SK-N-SH (cell line): Measurements from ENCODE around the gene GRM8. TPM values are rescaled to one million over a fixed set of nuclear protein-coding genes. Genes with fewer than 3 reads are reported as not detected.

Experiments
- CTCF ChIA-PET: fragments of 300-600, 350-600 bp; formaldehyde crosslinking; extraction: SDS; loops from one replicate; lab custom pipeline; 2021; lab: Yijun Ruan, JAX
- POLR2A ChIA-PET: fragments of 350-600 bp; sonication (Branson Sonifier 250); formaldehyde crosslinking; extraction: SDS; loops from one replicate; lab custom pipeline; 2020; ENCODE audit warnings: antibody characterized with exemption, inconsistent platforms; lab: Yijun Ruan, JAX
- DNase-seq: peaks from one replicate; pipeline ENCODE4 v3.0.0; 2012
- H2AFZ ChIP-seq: fragments of 200-600 bp; sonication (generic); 2 replicates; pipeline ENCODE4 v1.8.1; 2016; ENCODE audit warnings: antibody characterized with exemption, mild to moderate bottlenecking, low read depth
- H3F3A ChIP-seq: fragments of 200-600 bp; sonication (generic); replicated peaks from 2 replicates; pipeline ENCODE3; 2016; ENCODE audit warnings: antibody characterized with exemption, mild to moderate bottlenecking; ENCODE audit not compliant: insufficient read depth
- H3K27ac ChIP-seq, 2 experiments: fragments of 200-500 bp in 1 of 2; fragments of 200-600 bp in 1 of 2; sonication (Bioruptor generic) in 1 of 2; sonication (generic), shearing (Covaris generic) in 1 of 2; 2 replicates each; pipeline versions ENCODE4 v1.5.1 to v1.6.1; 2014 to 2016; ENCODE audit warnings: low read depth in 2 of 2, inconsistent platforms in 1 of 2, low read length in 1 of 2, mild to moderate bottlenecking in 1 of 2, mixed read lengths in 1 of 2
- H3K27me3 ChIP-seq: fragments of 200-600 bp; sonication (generic), shearing (Covaris generic); 2 replicates; pipeline ENCODE4 v1.6.1; 2016; ENCODE audit warnings: mixed run types; ENCODE audit not compliant: insufficient read depth
- H3K36me3 ChIP-seq, 2 experiments: fragments of 200-500 bp in 1 of 2; fragments of 200-600 bp in 1 of 2; sonication (Bioruptor generic) in 1 of 2; sonication (generic) in 1 of 2; replicated peaks in 1 of 2; 2 replicates each; pipeline versions ENCODE3 to v1.5.1; 2014 to 2016; ENCODE audit warnings: low read length in 1 of 2, mild to moderate bottlenecking in 1 of 2; ENCODE audit not compliant: insufficient read depth in 2 of 2, control insufficient read depth in 1 of 2
- H3K4me1 ChIP-seq, 2 experiments: fragments of 200-500 bp in 1 of 2; fragments of 200-600 bp in 1 of 2; sonication (Bioruptor generic) in 1 of 2; sonication (generic), shearing (Covaris generic) in 1 of 2; 2 replicates each; pipeline versions ENCODE4 v1.5.1 to v1.6.1; 2014 to 2016; ENCODE audit warnings: low read depth in 1 of 2, low read length in 1 of 2, mixed run types in 1 of 2; ENCODE audit not compliant: insufficient read depth in 2 of 2, control insufficient read depth in 1 of 2
- H3K4me2 ChIP-seq: fragments of 200-600 bp; sonication (generic), shearing (Covaris generic); 2 replicates; pipeline ENCODE4 v1.6.1; 2017; ENCODE audit warnings: mixed run types
- H3K4me3 ChIP-seq, 2 experiments: fragments of 200-500 bp in 1 of 2; fragments of 200-600 bp in 1 of 2; sonication (Bioruptor generic) in 1 of 2; sonication (generic), shearing (Covaris generic) in 1 of 2; 2 replicates each; pipeline versions ENCODE4 v1.5.1 to v1.8.1; 2014 to 2016; ENCODE audit warnings: low read depth in 2 of 2, inconsistent platforms in 1 of 2, low read length in 1 of 2, mild to moderate bottlenecking in 1 of 2, mixed read lengths in 1 of 2, moderate library complexity in 1 of 2
- H3K79me2 ChIP-seq: fragments of 200-600 bp; sonication (generic); 2 replicates; pipeline ENCODE4 v1.8.1; 2017; ENCODE audit warnings: mild to moderate bottlenecking; ENCODE audit not compliant: insufficient read depth
- H3K9ac ChIP-seq: fragments of 200-600 bp; sonication (generic); 2 replicates; pipeline ENCODE4 v1.6.1; 2017; ENCODE audit warnings: mixed run types
- H3K9me2 ChIP-seq: fragments of 200-600 bp; sonication (generic); 2 replicates; pipeline ENCODE4 v1.6.1; 2017; ENCODE audit warnings: mixed run types
- H3K9me3 ChIP-seq: fragments of 200-600 bp; sonication (generic); 2 replicates; pipeline ENCODE4 v1.6.1; 2017; ENCODE audit warnings: mixed run types, mild to moderate bottlenecking, moderate library complexity
- H4K20me1 ChIP-seq: fragments of 200-600 bp; sonication (generic); 2 replicates; pipeline ENCODE4 v1.6.1; 2017; ENCODE audit warnings: mild to moderate bottlenecking, mixed run types; ENCODE audit not compliant: insufficient read depth
- CHD2 ChIP-seq: fragments of 150-350 bp; IDR thresholded peaks from 2 replicates; pipeline ENCODE4 v1.6.1; 2018; ENCODE audit warnings: low read length; ENCODE audit not compliant: partially characterized antibody
- CTCF ChIP-seq: fragments of 200-600 bp; sonication (generic); IDR thresholded peaks from 2 replicates; pipeline ENCODE4 v1.6.1; 2017; ENCODE audit warnings: antibody characterized with exemption, mild to moderate bottlenecking, moderate library complexity
- ELF1 ChIP-seq: IDR thresholded peaks from 2 replicates; pipeline ENCODE4 v1.4.0; 2012
- EP300 ChIP-seq, 2 experiments: IDR thresholded peaks; 2 replicates each; pipeline versions ENCODE4 v1.4.0 to v1.6.1; 2012; ENCODE audit warnings: borderline replicate concordance in 1 of 2, low read depth in 1 of 2, low read length in 1 of 2
- EZH2phosphoT487 ChIP-seq: fragments of 200-600 bp; sonication (generic); IDR thresholded peaks from 2 replicates; pipeline ENCODE4 v1.6.1; 2017; ENCODE audit warnings: low read depth, mixed run types, mild to moderate bottlenecking, antibody characterized with exemption, moderate library complexity, borderline replicate concordance
- GABPA ChIP-seq: IDR thresholded peaks from 2 replicates; pipeline ENCODE4 v1.4.0; 2012; ENCODE audit warnings: low read depth, mild to moderate bottlenecking
- JUND ChIP-seq: IDR thresholded peaks from 2 replicates; pipeline ENCODE4 v1.4.0; 2012
- MAX ChIP-seq: IDR thresholded peaks from 2 replicates; pipeline ENCODE4 v1.4.0; 2012; ENCODE audit warnings: low read depth
- MEF2A ChIP-seq: IDR thresholded peaks from 2 replicates; pipeline ENCODE4 v1.4.0; 2012; ENCODE audit warnings: low read depth, borderline replicate concordance
- MXI1 ChIP-seq: IDR thresholded peaks from 2 replicates; pipeline ENCODE4 v1.6.1; 2012; ENCODE audit warnings: mild to moderate bottlenecking, low read depth, low read length, improper control_type of control experiment
- RCOR1 ChIP-seq: fragments of 150-350 bp; IDR thresholded peaks from 2 replicates; pipeline ENCODE4 v1.6.1; 2017; ENCODE audit warnings: antibody characterized with exemption, low read length
- REST ChIP-seq: IDR thresholded peaks from 2 replicates; pipeline ENCODE4 v1.6.1; 2012; ENCODE audit warnings: mild to moderate bottlenecking, low read depth, low read length, moderate library complexity
- SIN3A ChIP-seq: IDR thresholded peaks from 2 replicates; pipeline ENCODE4 v1.6.1; 2012; ENCODE audit warnings: low read depth, mild to moderate bottlenecking, low read length, moderate library complexity, borderline replicate concordance
- SMC3 ChIP-seq: IDR thresholded peaks from 2 replicates; pipeline ENCODE4 v1.6.1; 2012; ENCODE audit warnings: low read depth, low read length, improper control_type of control experiment
- TEAD4 ChIP-seq: IDR thresholded peaks from 2 replicates; pipeline ENCODE4 v1.4.0; 2012; ENCODE audit warnings: mild to moderate bottlenecking, borderline replicate concordance; ENCODE audit not compliant: insufficient read depth
- USF1 ChIP-seq: IDR thresholded peaks from 2 replicates; pipeline ENCODE4 v1.4.0; 2012; ENCODE audit warnings: low read depth, borderline replicate concordance
- USF2 ChIP-seq: fragments of 150-350 bp; IDR thresholded peaks from 2 replicates; pipeline ENCODE4 v1.6.1; 2017; ENCODE audit warnings: antibody characterized with exemption, low read length, low read depth, borderline replicate concordance
- WGBS: methylation state at CpG from one replicate; pipeline ENCODE4 v1.1.6; 2017; ENCODE audit warnings: low lambda C conversion rate; 5-methylcytosine and 5-hydroxymethylcytosine counted together
- polyA plus RNA-seq, 3 experiments: library from polyadenylated mRNA; depleted of rRNA; stranded (reverse); fragments of >200 nt; gene quantifications; 2 replicates each; pipeline ENCODE4 v1.2.3, GENCODE V29; 2012

The GRM8 gene
- polyA plus RNA-seq, 1 of the 3 experiments (the other 2 are of a cell fraction) = 0.10 TPM

- TF ChIP-seq CHD2 (no peak), GABPA (no peak), USF2 (no peak), RCOR1 (no peak), CTCF (no peak), MAX (no peak), EP300 (IDR thresholded peaks at IDR 0.05; ENCODE audit: borderline replicate concordance in 1 of 2, low read depth in 1 of 2, low read length in 1 of 2) (no peak), MEF2A (no peak), JUND (no peak), USF1 (no peak), ELF1 (no peak), MXI1 (no peak), SMC3 (no peak)
- no peaks in the 10 kb centered on the region for H3K9me3 ChIP-seq
- no peak overlapping the region for H2AFZ ChIP-seq
- CTCF ChIA-PET = interaction anchor here (0.7 to 1.7 kb wide), 5 partner anchors 29 to 414 kb away, joined by 3 to 6 read pairs (median 3); no protein-coding TSS in a partner anchor
- H3K27me3 ChIP-seq = no peaks in the 10 kb centered on the region
- no peak overlapping the region for H3K4me3 ChIP-seq
- no peaks in the 10 kb centered on the region for H3K36me3 ChIP-seq
- H3K79me2 ChIP-seq = no peaks in the 10 kb centered on the region
- H3F3A ChIP-seq = no peaks in the 10 kb centered on the region
- H4K20me1 ChIP-seq = no peaks in the 10 kb centered on the region
- no peak overlapping the region for H3K27ac ChIP-seq
- DNase-seq = no peak
- no peak overlapping the region for H3K9ac ChIP-seq
- no peak overlapping the region for H3K4me2 ChIP-seq
- WGBS = 40% methylated on average over 1 of the region's 1 CpG
- POLR2A ChIA-PET = no interaction called here
- no peaks in the 10 kb centered on the region for H3K9me2 ChIP-seq
- peaks cover 0 to 22% of the 10 kb centered on the region in 2 experiments; a peak in 2 of 4 replicates for H3K4me1 ChIP-seq
These were observed 413.1 kb downstream of the GRM8 start for GRCh38 chr7:126839624-126840023.

- no peaks in the 10 kb centered on the region for H3K9me2 ChIP-seq
- ChIA-PET POLR2A (no interaction called here), CTCF (interaction anchor here (1.6 kb wide), 1 partner anchor 35 kb away, joined by 4 read pairs; no protein-coding TSS in a partner anchor)
- no peaks in the 10 kb centered on the region for H3K36me3 ChIP-seq
- H3K9ac ChIP-seq = no peak overlapping the region
- DNase-seq = no peak
- H2AFZ ChIP-seq = no peak overlapping the region
- H3F3A ChIP-seq = no peaks in the 10 kb centered on the region
- no peak overlapping the region for H3K27ac ChIP-seq
- H3K4me2 ChIP-seq = no peak overlapping the region
- no peaks in the 10 kb centered on the region for H3K9me3 ChIP-seq
- H3K4me3 ChIP-seq = no peak overlapping the region
- H3K4me1 ChIP-seq = peaks cover 0 to 9% of the 10 kb centered on the region in 2 experiments; a peak in 2 of 4 replicates
- H4K20me1 ChIP-seq = no peaks in the 10 kb centered on the region
- no peaks in the 10 kb centered on the region for H3K79me2 ChIP-seq
- H3K27me3 ChIP-seq = no peaks in the 10 kb centered on the region
- TF ChIP-seq REST = no peak
- no peak for TF ChIP-seq EZH2phosphoT487
- no peak for TF ChIP-seq SIN3A
- TF ChIP-seq MEF2A = no peak
- TF ChIP-seq MAX = no peak
- no peak for TF ChIP-seq USF1
- no peak for TF ChIP-seq TEAD4
- TF ChIP-seq ELF1 = no peak
These were observed 414.5 kb downstream of the GRM8 start for GRCh38 chr7:126838194-126838593.
